SH-SY5Y (cell line): Measurements from ENCODE around the gene NLK.

Experiments used
- GATA2 ChIP-seq: IDR thresholded peaks from 2 replicates; pipeline ENCODE4 v1.6.1; 2011; ENCODE audit warnings: mild to moderate bottlenecking, low read depth, low read length
- GATA3 ChIP-seq: IDR thresholded peaks from 2 replicates; pipeline ENCODE4 v1.6.1; 2011; ENCODE audit warnings: low read depth, mild to moderate bottlenecking, low read length, moderate library complexity

DNA sequence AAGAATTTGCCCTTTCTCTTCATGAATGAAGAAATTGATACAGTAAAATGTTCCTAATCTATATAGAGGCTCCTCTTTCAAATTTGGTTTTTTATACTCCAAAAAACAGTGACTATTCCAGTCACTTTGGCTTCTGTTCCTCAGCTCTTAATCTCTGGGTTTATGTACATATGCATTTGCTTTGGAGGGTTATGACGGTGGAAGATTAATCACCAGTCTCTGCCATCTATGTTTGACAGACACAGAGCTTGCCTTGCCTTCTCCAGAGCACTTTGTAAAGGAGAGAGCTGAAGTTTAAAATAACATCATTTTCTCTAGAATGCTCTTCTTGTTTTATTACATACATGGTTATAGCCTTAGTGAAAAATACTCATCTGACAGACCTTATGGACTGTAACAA lies 99.3 kb downstream of the NLK start:
- no peak for TF ChIP-seq GATA3
- TF ChIP-seq GATA2, result no peak
